Retina (tissue), 1 donor: Measurements from ENCODE around the gene NGEF.
"Not testable (repeated sequence)": the region's sequence is repeated elsewhere in the genome, so short reads cannot be mapped to it uniquely, and the experiment has no call there.

Source experiments
- DNase-seq: peaks from one replicate; pipeline ENCODE4 v3.0.0-alpha.2; 2016

Gene NGEF

GRCh38 chr2:233013027-233013461 lies at the start of gene NGEF:
TSS of gene NGEF (minus strand) at chr2:233013256. CDS start at chr2:232974890, 38,366 bp downstream.
- no peak for DNase-seq

- DNase-seq: no peak
Measured at GRCh38 chr2:233062451-233062850, 49.4 kb upstream of the NGEF start.

- DNase-seq: peak; percentile 66
Measured at GRCh38 chr2:233061591-233062450, 48.8 kb upstream of the NGEF start.

- no peak for DNase-seq
Measured at GRCh38 chr2:233060980-233061590, 48.0 kb upstream of the NGEF start.

- DNase-seq: no peak
Measured at GRCh38 chr2:233060501-233060979, 47.5 kb upstream of the NGEF start.

GRCh38 chr2:233059797-233060500 lies 46.9 kb upstream of the NGEF start, which contains the start of gene INPP5D:
TSS of gene INPP5D (plus strand) at chr2:233060342. CDS start at chr2:233060479, 137 bp downstream.
- DNase-seq: no peak

DNA sequence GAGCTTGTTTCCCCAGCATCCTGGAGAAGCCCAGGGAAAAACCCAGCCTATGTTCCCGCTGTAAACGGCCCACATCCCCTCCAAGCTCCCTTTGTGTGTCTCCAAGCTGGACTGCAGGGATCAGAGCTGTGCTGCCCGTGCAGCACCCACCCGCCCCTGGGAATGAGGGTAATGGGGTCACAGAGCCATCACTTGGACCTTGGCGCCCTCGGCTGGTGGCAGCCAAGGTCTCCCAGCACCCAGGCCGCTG lies 46.4 kb upstream of the NGEF start:
- DNase-seq: no peak

DNA sequence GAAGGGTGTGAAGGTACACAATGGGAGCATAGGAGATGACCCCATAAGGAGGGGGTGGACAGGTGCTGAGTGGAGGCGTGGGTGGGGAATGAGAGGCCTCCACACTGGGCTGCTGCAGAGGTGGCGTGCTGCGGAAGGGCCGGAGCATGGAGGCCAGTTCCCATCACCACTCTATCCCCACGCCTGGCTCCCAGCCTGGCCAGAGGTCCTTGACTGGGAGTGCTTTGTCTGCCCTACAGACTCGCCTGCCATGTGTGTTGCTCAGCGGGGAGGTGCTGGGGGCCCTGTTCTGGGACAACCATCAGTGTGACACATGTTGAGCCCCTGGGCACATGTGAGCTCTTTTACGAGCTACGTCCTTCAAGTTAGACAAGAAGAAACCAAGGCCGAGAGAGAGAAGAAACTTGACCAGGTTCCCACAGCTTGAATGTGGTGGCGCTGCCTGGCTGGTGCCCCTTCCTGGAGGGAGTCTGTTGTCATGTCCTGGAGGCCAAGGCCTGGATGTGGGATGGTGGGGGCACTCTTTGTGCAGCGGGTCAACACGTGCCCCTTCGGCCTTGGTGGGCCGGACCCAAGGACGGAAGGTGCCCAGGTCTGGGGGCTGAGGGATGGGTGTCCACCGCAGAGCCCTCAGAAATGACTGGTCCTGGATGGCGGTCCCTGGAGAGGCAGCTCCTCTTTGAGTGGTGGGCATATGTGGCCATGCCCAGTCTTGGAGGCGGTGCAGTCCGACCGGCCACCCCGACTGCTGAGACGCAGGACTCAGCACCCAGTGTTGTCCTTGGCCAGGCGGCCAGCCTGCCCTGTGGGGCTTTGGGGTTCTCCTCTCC lies 45.9 kb upstream of the NGEF start:
- no peak for DNase-seq

GRCh38 chr2:233056961-233057605 lies 44.0 kb upstream of the NGEF start:
- DNase-seq: no peak

DNA sequence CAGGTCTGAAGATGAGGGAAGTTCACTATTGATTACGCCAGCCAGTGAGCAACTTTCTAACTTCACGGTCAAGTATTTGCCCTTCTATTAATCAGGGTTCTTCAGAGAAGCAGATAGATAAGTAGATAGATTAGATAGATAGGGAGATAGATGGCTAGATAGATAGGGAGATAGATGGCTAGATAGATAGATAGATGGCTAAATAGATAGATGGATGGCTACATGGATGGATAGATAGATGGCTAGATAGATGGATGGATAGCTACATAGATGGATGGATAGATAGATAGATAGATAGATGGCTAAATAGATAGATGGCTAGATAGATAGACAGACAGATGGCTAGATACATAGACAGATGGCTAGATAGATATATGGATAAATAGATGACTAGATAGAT lies 42.3 kb upstream of the NGEF start:
- DNase-seq: no peak

- peak; percentile 73 for DNase-seq
Measured at GRCh38 chr2:233053928-233054784, 41.1 kb upstream of the NGEF start.

- DNase-seq: not testable (repeated sequence)
Measured at GRCh38 chr2:233052517-233052916, 39.5 kb upstream of the NGEF start.

DNA sequence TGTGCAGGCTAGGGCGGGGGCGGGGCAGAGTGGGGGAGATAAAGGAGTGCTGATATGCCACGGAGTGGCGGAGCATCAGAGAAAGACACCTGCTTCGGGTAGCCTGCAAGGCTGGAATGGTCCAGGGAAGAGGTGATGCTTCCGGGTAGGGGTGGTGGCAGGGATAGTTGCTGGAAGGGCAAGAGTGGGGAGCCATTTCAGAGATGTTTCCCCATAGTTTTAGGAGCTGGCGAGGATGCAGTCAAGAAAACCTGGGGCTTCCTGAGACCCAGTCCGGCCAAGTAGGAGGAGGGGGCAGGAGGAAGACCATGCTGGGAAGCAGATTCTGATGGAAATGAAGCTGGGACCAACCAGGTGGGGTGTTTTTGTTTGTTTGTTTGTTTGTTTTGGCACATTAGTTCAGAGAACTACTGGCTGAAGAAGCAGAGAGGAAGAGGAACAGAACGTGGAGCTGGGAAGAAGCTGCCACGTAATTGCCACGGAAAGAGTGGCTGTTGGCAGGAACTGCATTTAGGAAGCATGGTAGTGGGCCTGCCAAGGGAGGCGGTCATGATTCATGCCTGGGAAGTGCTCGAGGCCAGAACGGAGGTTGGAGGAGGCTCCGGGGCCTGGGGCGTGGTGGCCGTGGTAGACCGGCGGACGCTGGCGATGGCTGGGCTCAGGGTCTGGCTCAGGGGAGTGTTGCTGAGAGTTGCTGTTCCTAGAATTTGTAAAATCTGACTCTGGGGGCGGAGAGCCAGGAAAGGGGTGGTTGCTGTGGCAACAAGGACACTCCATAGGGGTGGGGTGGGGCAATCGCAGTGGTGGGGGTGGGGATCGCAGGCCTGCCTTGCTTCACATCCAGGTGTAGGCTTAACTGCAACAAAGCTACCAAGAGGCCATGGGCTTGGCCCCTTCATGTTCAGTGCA lies 38.4 kb upstream of the NGEF start:
- DNase-seq: no peak

DNA sequence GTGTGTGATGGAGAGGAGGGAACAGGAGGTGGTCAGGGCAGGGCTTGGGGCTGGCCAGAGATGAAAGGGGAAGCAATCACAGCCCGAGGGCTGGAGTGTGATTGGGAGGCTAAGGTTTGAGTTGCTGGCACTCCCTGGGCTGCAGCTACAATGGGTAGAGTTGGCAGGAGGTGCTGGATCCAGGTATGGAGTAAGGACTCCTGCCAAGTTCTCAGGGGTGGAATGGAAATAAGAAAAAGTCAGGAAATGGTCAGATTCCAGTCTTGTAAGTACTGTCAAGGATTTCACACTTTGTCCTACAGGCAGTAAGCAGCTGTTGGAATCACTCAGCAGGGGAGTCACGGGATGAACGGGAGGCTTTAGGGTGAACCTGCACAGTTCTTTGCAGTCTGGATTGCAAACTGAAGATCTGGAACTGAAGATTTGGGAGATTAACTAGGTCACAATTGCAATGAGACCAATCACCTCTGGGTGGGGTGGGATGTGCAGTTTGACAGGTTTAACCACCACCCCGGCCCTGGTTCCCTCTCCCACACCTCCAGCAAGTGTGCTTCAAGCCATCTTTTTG lies 36.2 kb upstream of the NGEF start:
- no peak for DNase-seq

- DNase-seq: no peak
Measured at GRCh38 chr2:233048569-233049193, 35.6 kb upstream of the NGEF start.

DNA sequence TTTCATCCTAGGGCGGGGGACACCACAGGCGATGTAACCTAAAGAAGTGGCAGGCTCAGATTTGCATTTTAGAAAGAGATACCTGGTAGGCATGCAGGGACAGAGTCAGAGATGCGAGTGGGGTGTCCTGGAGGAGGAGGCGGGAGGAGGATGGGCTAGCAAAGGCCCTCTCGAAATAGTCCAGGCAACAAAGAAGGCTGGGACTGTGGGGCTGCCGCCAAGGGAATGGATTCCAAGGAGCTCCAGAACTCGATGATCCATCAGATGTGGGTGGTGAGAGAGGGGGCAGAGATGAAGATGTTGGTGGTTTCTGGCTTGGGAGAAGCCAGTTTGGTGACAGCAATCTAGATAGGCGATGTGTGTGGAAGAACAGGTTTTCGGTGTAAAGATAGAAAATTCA lies 34.6 kb upstream of the NGEF start:
- DNase-seq: no peak

DNA sequence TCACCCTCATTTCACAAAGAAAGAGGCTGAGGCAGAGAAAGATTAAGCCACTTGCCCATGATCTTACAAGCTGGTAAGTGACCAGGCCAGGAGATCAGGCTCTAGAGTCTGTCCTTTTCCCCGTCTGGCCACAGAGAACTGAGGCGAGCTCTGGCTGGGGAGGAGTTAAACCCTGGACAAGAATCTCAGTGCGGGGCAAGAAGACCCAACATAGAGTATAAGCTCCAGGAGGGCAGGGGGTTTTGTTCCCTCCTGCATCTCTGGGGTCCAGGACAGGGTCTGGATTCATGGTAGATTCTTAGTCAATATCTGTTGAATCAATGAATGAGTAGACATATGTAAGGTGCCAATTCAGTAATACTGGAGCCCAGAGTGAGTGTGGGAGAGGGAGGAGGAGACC lies 34.1 kb upstream of the NGEF start:
- DNase-seq: no peak

DNA sequence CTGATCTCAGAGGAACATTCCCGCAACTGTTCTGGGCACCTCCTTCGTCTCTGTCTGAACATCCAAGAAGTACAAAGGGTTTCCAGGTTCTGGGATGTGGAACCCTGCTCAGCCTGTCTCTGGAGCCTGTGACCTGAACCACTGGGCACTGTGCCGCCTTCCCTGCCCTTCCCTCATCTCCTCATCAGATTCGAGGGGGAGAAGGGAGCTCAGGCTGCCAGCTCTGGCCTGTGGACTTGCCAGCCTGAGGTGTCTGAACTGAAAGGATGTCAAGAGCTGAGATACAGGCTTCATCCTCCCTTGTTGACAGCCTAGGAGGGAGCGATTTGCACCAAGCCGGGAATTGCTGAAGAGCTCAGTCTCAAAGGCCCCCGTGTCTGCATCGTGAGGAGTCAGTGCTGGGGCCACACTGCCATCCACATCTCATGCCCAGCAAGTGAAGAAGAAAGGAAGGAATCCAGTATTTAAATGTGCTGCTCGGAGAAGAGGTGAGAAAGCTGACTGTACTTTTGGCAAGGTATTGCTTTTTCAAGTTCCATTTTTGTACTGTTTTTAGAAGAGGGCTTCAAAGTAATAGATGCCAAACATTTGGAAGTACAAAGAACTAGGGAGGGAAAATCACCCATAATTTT lies 32.0 kb upstream of the NGEF start:
- no peak for DNase-seq

DNA sequence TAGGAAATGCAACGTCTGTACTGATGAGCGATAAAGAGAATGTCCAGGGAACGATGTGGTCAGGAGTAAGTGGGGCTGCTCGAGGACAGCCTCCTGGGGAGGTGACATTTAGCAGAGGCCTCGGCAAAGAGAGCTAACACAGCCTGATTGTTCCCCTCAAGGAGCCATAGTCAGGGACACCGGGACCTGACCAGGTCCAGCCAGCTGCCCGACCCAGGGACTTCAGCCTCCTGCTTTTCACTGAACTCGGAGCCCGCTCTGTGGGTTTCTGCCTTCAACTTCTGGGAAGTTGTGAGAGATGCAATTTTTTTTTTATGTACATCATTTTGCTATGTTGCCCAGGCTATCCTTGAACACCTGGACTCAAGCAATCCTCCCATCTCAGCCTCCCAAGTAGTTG lies 29.5 kb upstream of the NGEF start:
- DNase-seq: no peak
